ENCODE measurements around the gene FAM135A.

DNA sequence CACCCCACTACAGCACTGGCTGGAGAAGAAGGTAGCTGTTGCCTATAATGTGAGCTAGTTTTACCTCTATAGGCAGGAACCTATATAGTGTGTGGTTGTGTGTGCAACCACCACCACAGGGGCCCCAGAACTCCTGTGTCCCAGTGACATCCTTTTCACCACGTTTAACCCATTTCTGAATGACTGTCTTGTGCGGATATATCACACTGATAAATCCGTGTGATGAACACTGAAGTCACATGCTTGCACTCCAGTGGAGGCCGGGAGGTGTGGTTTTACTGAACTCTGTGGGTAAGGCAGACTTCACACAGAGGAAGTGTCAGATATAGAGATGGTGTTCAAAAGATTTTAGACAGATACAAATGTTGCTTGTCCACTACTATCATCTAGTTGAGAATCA lies 185.9 kb downstream of the FAM135A start:
- TF ChIP-seq CTCF (conservative IDR thresholded peaks at IDR 0.05; ENCODE audit: low read depth, low read length) = no peak
- TF ChIP-seq ELK1 (IDR thresholded peaks at IDR 0.05; ENCODE audit: borderline replicate concordance, low read depth, low read length) = no peak
- no peak for TF ChIP-seq POLR2A (IDR thresholded peaks at IDR 0.05; ENCODE audit: low read depth, low read length)
- TF ChIP-seq RCOR1 (IDR thresholded peaks at IDR 0.05; ENCODE audit: insufficient replicate concordance, low read length) = no peak
- no peak for TF ChIP-seq BHLHE40 (IDR thresholded peaks at IDR 0.05; ENCODE audit: low read depth, low read length)
- no peak for TF ChIP-seq SMC3 (IDR thresholded peaks at IDR 0.05; ENCODE audit: low read depth, low read length)
- TF ChIP-seq FOS (IDR thresholded peaks at IDR 0.05; ENCODE audit: low read depth, low read length) = no peak
- TF ChIP-seq RFX5 (IDR thresholded peaks at IDR 0.05; ENCODE audit: low read depth, low read length) = no peak

Measured in IMR-90 (cell line).